Measurements from ENCODE around the gene C14orf93. TPM values are rescaled to one million over a fixed set of nuclear protein-coding genes. Genes with fewer than 3 reads are reported as not detected.

C14orf93 gene
- polyA plus RNA-seq, 1 donor from 2014 or later, result 4.7 TPM

DNA sequence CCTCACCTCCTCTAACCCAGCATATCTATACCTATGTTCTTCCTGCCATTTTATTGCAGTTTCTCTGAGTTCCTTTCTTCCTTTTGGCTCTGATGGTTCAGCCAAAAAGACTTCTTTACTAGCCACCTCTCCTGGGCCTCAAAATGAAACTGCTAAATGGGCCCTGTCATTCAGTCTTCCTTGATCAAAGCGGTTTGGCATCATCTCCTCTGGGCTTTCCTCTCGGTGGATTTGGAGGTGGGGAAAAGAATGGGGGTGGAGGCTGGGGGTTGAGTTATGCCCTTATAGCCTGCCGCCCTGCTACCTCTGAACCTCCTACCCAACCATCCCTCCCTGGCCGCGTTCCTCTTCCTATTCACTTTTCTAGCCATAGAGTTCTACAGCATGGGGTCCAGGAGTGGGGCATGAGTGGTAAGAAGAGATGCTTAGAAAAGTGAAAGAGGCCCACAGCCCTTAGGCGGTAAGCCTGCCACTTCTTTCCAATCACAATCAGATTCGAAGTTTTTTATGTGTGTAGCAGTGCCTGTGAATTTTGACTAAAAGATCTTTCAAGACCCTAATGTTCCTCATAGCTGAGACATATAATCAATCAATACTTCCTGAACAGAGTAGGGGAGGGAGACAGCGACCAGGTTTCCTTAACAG lies 30.1 kb downstream of the C14orf93 start:
- H3K9me2 ChIP-seq (ENCODE audit: insufficient read depth, low read length), result no peaks in the 10 kb centered on the region
- peaks cover 32% of the 10 kb centered on the region for H3K27me3 ChIP-seq (ENCODE audit: insufficient read depth, low read depth, low read length)
- no peaks in the 10 kb centered on the region for H3K9me3 ChIP-seq (ENCODE audit: low read length)
- H3K36me3 ChIP-seq (ENCODE audit: insufficient read depth, low read length), result no peaks in the 10 kb centered on the region
- no peaks in the 10 kb centered on the region for H4K20me1 ChIP-seq (ENCODE audit: insufficient read depth)
- no peak overlapping the region for H3K9ac ChIP-seq (ENCODE audit: low read length)
- no peaks in the 10 kb centered on the region for H3F3A ChIP-seq (ENCODE audit: insufficient read depth, low read length, poor library complexity, severe bottlenecking)
- H3K4me2 ChIP-seq (ENCODE audit: low read length), result no peak overlapping the region
- no peak for TF ChIP-seq SMC3 (conservative IDR thresholded peaks at IDR 0.05; ENCODE audit: poor library complexity)
- no peak for TF ChIP-seq EP300 (conservative IDR thresholded peaks at IDR 0.05; ENCODE audit: poor library complexity, severe bottlenecking)
- no peak for TF ChIP-seq POLR2AphosphoS5 (IDR thresholded peaks at IDR 0.05)
- TF ChIP-seq, protein P1, sequence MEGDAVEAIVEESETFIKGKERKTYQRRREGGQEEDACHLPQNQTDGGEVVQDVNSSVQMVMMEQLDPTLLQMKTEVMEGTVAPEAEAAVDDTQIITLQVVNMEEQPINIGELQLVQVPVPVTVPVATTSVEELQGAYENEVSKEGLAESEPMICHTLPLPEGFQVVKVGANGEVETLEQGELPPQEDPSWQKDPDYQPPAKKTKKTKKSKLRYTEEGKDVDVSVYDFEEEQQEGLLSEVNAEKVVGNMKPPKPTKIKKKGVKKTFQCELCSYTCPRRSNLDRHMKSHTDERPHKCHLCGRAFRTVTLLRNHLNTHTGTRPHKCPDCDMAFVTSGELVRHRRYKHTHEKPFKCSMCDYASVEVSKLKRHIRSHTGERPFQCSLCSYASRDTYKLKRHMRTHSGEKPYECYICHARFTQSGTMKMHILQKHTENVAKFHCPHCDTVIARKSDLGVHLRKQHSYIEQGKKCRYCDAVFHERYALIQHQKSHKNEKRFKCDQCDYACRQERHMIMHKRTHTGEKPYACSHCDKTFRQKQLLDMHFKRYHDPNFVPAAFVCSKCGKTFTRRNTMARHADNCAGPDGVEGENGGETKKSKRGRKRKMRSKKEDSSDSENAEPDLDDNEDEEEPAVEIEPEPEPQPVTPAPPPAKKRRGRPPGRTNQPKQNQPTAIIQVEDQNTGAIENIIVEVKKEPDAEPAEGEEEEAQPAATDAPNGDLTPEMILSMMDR (IDR thresholded peaks at IDR 0.05; ENCODE audit: poor library complexity, severe bottlenecking), result no peak
- TF ChIP-seq TAF1 (IDR thresholded peaks at IDR 0.05; ENCODE audit: low read depth), result no peak
- no peak for TF ChIP-seq RAD21 (conservative IDR thresholded peaks at IDR 0.05)
- no peak for TF ChIP-seq MXI1 (conservative IDR thresholded peaks at IDR 0.05; ENCODE audit: poor library complexity, severe bottlenecking)
- TF ChIP-seq, protein P2, sequence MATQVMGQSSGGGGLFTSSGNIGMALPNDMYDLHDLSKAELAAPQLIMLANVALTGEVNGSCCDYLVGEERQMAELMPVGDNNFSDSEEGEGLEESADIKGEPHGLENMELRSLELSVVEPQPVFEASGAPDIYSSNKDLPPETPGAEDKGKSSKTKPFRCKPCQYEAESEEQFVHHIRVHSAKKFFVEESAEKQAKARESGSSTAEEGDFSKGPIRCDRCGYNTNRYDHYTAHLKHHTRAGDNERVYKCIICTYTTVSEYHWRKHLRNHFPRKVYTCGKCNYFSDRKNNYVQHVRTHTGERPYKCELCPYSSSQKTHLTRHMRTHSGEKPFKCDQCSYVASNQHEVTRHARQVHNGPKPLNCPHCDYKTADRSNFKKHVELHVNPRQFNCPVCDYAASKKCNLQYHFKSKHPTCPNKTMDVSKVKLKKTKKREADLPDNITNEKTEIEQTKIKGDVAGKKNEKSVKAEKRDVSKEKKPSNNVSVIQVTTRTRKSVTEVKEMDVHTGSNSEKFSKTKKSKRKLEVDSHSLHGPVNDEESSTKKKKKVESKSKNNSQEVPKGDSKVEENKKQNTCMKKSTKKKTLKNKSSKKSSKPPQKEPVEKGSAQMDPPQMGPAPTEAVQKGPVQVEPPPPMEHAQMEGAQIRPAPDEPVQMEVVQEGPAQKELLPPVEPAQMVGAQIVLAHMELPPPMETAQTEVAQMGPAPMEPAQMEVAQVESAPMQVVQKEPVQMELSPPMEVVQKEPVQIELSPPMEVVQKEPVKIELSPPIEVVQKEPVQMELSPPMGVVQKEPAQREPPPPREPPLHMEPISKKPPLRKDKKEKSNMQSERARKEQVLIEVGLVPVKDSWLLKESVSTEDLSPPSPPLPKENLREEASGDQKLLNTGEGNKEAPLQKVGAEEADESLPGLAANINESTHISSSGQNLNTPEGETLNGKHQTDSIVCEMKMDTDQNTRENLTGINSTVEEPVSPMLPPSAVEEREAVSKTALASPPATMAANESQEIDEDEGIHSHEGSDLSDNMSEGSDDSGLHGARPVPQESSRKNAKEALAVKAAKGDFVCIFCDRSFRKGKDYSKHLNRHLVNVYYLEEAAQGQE (IDR thresholded peaks at IDR 0.05; ENCODE audit: borderline replicate concordance), result no peak
- H3K4me3 ChIP-seq (ENCODE audit: low read length), result no peak overlapping the region
- H3K27ac ChIP-seq (ENCODE audit: low read length), result no peak overlapping the region
- no peak overlapping the region for H2AFZ ChIP-seq (ENCODE audit: low read depth, low read length)
- H3K79me2 ChIP-seq (replicated peaks; ENCODE audit: insufficient read depth, low read length), result peaks cover 29% of the 10 kb centered on the region

DNA sequence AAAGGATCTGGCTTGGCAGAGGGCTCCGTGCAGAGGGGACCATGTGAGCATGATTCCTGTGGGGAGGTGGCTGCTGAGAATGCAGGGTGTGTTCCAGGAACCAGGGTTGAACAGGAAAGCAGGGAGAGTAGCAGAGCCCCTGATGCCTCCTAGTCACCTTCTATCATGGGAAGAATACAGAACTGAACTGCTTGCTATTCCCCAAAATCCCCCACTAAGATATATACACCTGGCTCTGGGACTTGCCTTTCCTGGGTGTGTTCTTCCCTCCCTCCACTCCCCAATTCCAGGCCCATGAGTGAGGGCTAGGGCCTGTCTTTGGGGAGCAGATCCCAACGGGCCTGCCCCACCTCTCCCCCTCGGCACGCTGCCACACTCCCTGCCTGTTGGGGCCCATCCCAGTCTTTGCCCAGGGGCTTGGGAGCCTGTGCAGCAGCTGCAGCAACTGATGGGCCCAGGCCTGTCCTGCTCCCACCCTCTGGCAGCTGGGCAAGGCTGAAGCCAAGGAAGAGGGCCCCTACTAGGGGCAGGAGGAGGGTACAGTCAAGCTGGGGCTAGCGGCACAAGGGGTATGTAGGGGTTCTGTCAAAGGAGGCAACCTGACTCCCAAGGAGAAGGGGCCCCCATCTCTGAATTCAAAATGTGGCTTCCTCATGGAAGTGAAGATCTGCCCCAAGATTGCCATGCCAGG lies 30.8 kb downstream of the C14orf93 start:
- no peaks in the 10 kb centered on the region for H3K36me3 ChIP-seq (ENCODE audit: insufficient read depth, low read length)
- H3K9ac ChIP-seq (ENCODE audit: low read length), result no peak overlapping the region
- H3K79me2 ChIP-seq (replicated peaks; ENCODE audit: insufficient read depth, low read length), result peaks cover 29% of the 10 kb centered on the region
- no peaks in the 10 kb centered on the region for H4K20me1 ChIP-seq (ENCODE audit: insufficient read depth)
- no peaks in the 10 kb centered on the region for H3F3A ChIP-seq (ENCODE audit: insufficient read depth, low read length, poor library complexity, severe bottlenecking)
- no peaks in the 10 kb centered on the region for H3K9me2 ChIP-seq (ENCODE audit: insufficient read depth, low read length)
- no peak overlapping the region for H2AFZ ChIP-seq (ENCODE audit: low read depth, low read length)
- no peaks in the 10 kb centered on the region for H3K9me3 ChIP-seq (ENCODE audit: low read length)
- no peak overlapping the region for H3K4me3 ChIP-seq (ENCODE audit: low read length)
- no peak overlapping the region for H3K4me2 ChIP-seq (ENCODE audit: low read length)
- peaks cover 32% of the 10 kb centered on the region for H3K27me3 ChIP-seq (ENCODE audit: insufficient read depth, low read depth, low read length)
- TF ChIP-seq RAD21 (conservative IDR thresholded peaks at IDR 0.05) (no peak), EP300 (conservative IDR thresholded peaks at IDR 0.05; ENCODE audit: poor library complexity, severe bottlenecking) (no peak), TAF1 (IDR thresholded peaks at IDR 0.05; ENCODE audit: low read depth) (no peak), MXI1 (conservative IDR thresholded peaks at IDR 0.05; ENCODE audit: poor library complexity, severe bottlenecking) (no peak), POLR2AphosphoS5 (IDR thresholded peaks at IDR 0.05) (no peak), SMC3 (conservative IDR thresholded peaks at IDR 0.05; ENCODE audit: poor library complexity) (no peak), EZH2 (IDR thresholded peaks at IDR 0.05; ENCODE audit: borderline replicate concordance, insufficient read depth, low read length, poor library complexity, severe bottlenecking) (no peak)
- TF ChIP-seq, protein P2 (IDR thresholded peaks at IDR 0.05; ENCODE audit: borderline replicate concordance), result no peak
- TF ChIP-seq, protein P1 (IDR thresholded peaks at IDR 0.05; ENCODE audit: poor library complexity, severe bottlenecking), result no peak
- no peak overlapping the region for H3K27ac ChIP-seq (ENCODE audit: low read length)

All from neural cell (in vitro differentiated cells).